SU-DHL-6 (cell line): ENCODE measurements around the gene DERL2.

ENCODE experiments used
- H2AFZ ChIP-seq: fragments of 200-600 bp; sonication (generic); 2 replicates; pipeline ENCODE4 v1.6.1; 2014; ENCODE audit warnings: low read depth, mild to moderate bottlenecking, moderate library complexity, mixed read lengths, antibody characterized with exemption, low read length; ENCODE audit not compliant: severe bottlenecking
- H3F3A ChIP-seq: fragments of 200-600 bp; shearing (Covaris generic); 2 replicates; pipeline ENCODE4 v1.6.0; 2016; ENCODE audit warnings: antibody characterized with exemption, mild to moderate bottlenecking; ENCODE audit not compliant: insufficient read depth
- H3K27ac ChIP-seq: fragments of 200-600 bp; sonication (generic); 2 replicates; pipeline ENCODE4 v1.5.1; 2016; ENCODE audit warnings: low read depth, mild to moderate bottlenecking, low read length, moderate library complexity, mixed read lengths
- H3K27me3 ChIP-seq: fragments of 200-600 bp; sonication (generic), shearing (Covaris generic); 2 replicates; pipeline ENCODE4 v1.6.0; 2014; ENCODE audit warnings: mild to moderate bottlenecking, low read length
- H3K36me3 ChIP-seq: fragments of 200-600 bp; sonication (generic); 2 replicates; pipeline ENCODE4 v1.6.1; 2014; ENCODE audit warnings: mild to moderate bottlenecking, low read length, mixed read lengths
- H3K4me2 ChIP-seq: fragments of 300-600, 200-600 bp; shearing (Covaris generic), sonication (generic); 2 replicates; pipeline ENCODE4 v1.6.0; 2014; ENCODE audit warnings: low read length, low read depth, mild to moderate bottlenecking; ENCODE audit not compliant: poor library complexity, severe bottlenecking
- H3K4me3 ChIP-seq: fragments of 200-600 bp; sonication (generic); 2 replicates; pipeline ENCODE4 v1.5.1; 2014; ENCODE audit warnings: antibody characterized with exemption, low read length, mild to moderate bottlenecking, mixed read lengths; ENCODE audit not compliant: insufficient read depth, poor library complexity, severe bottlenecking
- H3K79me2 ChIP-seq: fragments of 200-600 bp; sonication (generic); 2 replicates; pipeline ENCODE4 v1.6.1; 2014; ENCODE audit warnings: mild to moderate bottlenecking, low read length, moderate library complexity; ENCODE audit not compliant: insufficient read depth
- H3K9ac ChIP-seq: fragments of 200-600 bp; sonication (generic); 2 replicates; pipeline ENCODE4 v1.7.0; 2014; ENCODE audit warnings: mild to moderate bottlenecking, low read length
- H3K9me2 ChIP-seq: fragments of 200-600 bp; sonication (generic); replicated peaks from 2 replicates; pipeline ENCODE4 v1.6.1; 2014; ENCODE audit warnings: low read length; ENCODE audit not compliant: insufficient read depth
- H3K9me3 ChIP-seq: fragments of 200-600 bp; sonication (generic); 2 replicates; pipeline ENCODE4 v1.6.1; 2014; ENCODE audit warnings: low read length, mixed read lengths; ENCODE audit not compliant: insufficient read depth
- H4K20me1 ChIP-seq: fragments of 200-600 bp; sonication (generic); 2 replicates; pipeline ENCODE4 v1.6.1; 2014; ENCODE audit warnings: low read depth, mild to moderate bottlenecking, antibody characterized with exemption, low read length, moderate library complexity, mixed read lengths
- EZH2phosphoT487 ChIP-seq: fragments of 200-600 bp; sonication (generic), shearing (Covaris generic); conservative IDR thresholded peaks from 2 replicates; pipeline ENCODE4 v1.6.1; 2018; ENCODE audit warnings: mild to moderate bottlenecking, antibody characterized with exemption, low read length, moderate library complexity, mixed read lengths
- TF ChIP-seq, protein P1 (sequence below): fragments of 200-600 bp; sonication (generic); IDR thresholded peaks from one replicate; pipeline ENCODE4 v1.5.1; 2017; ENCODE audit warnings: antibody characterized with exemption, mild to moderate bottlenecking, low read length, moderate library complexity; ENCODE audit not compliant: insufficient read depth, poor library complexity, severe bottlenecking

The DERL2 gene

DNA sequence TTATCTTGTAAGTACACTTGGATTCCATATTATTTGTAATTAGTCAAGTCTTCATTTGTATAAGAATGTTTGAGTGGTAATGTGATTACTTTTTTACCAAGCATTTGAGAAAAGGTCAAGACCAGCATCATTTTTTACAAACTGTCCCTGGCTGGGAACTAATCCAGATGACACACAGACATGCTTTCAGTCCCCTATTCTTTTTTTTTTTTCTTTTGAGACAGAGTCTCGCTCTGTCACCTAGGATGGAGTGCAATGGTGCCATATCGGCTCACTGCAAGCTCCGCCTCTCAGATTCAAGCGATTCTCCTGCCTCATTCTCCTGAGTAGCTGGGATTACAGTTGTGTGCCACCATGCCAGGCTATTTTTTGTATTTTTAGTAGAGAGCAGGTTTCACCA, 4.5 kb downstream of the DERL2 start:
- no peak overlapping the region for H2AFZ ChIP-seq
- H3K9me2 ChIP-seq, result no peaks in the 10 kb centered on the region
- no peak overlapping the region for H3K4me2 ChIP-seq
- H3K79me2 ChIP-seq, result peaks cover 36% of the 10 kb centered on the region
- peaks cover 44% of the 10 kb centered on the region for H3K36me3 ChIP-seq
- H4K20me1 ChIP-seq, result no peaks in the 10 kb centered on the region
- H3F3A ChIP-seq, result 0 out of 2 replicates have a peak, but pooled peaks cover 6% of the 10 kb centered on the region
- H3K9me3 ChIP-seq, result no peaks in the 10 kb centered on the region
- H3K27ac ChIP-seq, result no peak overlapping the region
- H3K9ac ChIP-seq, result no peak overlapping the region
- no peaks in the 10 kb centered on the region for H3K27me3 ChIP-seq
- no peak overlapping the region for H3K4me3 ChIP-seq
- TF ChIP-seq EZH2phosphoT487, result no peak
- TF ChIP-seq, protein P1, sequence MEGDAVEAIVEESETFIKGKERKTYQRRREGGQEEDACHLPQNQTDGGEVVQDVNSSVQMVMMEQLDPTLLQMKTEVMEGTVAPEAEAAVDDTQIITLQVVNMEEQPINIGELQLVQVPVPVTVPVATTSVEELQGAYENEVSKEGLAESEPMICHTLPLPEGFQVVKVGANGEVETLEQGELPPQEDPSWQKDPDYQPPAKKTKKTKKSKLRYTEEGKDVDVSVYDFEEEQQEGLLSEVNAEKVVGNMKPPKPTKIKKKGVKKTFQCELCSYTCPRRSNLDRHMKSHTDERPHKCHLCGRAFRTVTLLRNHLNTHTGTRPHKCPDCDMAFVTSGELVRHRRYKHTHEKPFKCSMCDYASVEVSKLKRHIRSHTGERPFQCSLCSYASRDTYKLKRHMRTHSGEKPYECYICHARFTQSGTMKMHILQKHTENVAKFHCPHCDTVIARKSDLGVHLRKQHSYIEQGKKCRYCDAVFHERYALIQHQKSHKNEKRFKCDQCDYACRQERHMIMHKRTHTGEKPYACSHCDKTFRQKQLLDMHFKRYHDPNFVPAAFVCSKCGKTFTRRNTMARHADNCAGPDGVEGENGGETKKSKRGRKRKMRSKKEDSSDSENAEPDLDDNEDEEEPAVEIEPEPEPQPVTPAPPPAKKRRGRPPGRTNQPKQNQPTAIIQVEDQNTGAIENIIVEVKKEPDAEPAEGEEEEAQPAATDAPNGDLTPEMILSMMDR, result no peak

DNA sequence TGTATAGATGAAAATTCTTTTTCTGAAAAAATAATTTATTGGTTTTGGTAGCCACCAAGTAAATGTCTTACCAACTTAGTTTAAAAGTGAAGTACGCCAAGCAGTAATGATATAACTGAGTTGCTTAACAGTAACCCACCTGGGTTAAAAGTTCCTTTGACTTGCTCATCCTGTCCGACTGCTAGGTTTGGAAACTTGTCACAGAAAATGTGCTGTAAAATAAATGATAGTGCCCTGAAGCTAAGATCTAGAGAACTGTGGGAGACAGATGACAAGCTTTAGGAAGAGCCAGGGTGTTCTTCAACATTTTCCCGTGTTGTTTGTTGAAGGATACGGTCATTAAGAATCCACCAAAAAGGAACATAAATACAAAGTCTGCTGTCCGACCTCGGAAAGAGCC, 5.0 kb downstream of the DERL2 start:
- Histone ChIP-seq H3K36me3 (peaks cover 45% of the 10 kb centered on the region), H3K27me3 (no peaks in the 10 kb centered on the region), H3K9me2 (no peaks in the 10 kb centered on the region), H2AFZ (no peak overlapping the region), H3F3A (0 out of 2 replicates have a peak, but pooled peaks cover 5% of the 10 kb centered on the region), H3K4me3 (no peak overlapping the region), H3K9me3 (no peaks in the 10 kb centered on the region), H3K27ac (no peak overlapping the region), H3K4me2 (no peak overlapping the region), H3K79me2 (peaks cover 36% of the 10 kb centered on the region), H3K9ac (no peak overlapping the region), H4K20me1 (no peaks in the 10 kb centered on the region)
- TF ChIP-seq, protein P1, result no peak
- TF ChIP-seq EZH2phosphoT487, result no peak

DNA sequence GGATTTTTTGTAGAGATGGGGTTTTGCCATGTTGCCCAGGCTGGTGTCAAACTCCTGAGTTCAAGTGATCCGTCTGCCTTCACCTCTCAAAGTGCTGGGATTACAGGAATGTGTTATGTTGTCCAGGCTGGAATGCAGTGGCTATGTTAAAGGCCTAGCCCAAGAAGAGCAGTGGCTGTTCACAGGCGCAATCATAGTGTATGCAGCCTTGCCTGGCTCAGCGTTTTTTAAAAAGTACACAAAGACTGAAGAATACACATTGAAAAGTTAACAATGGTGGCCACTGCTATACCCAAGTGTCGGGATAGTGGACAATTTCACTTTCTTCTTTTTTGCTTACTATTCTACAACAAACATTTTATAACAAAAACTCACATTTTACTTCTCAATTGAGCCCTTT, 7.0 kb downstream of the DERL2 start:
- H3K27ac ChIP-seq, result no peak overlapping the region
- no peak overlapping the region for H3K4me3 ChIP-seq
- H3F3A ChIP-seq, result 0 out of 2 replicates have a peak, but pooled peaks cover 5% of the 10 kb centered on the region
- TF ChIP-seq, protein P1, result no peak
- TF ChIP-seq EZH2phosphoT487, result no peak
- H2AFZ ChIP-seq, result no peak overlapping the region
- no peaks in the 10 kb centered on the region for H3K27me3 ChIP-seq
- H3K79me2 ChIP-seq, result peaks cover 19% of the 10 kb centered on the region
- no peaks in the 10 kb centered on the region for H3K9me3 ChIP-seq
- H3K9ac ChIP-seq, result no peak overlapping the region
- peaks cover 54% of the 10 kb centered on the region for H3K36me3 ChIP-seq
- no peaks in the 10 kb centered on the region for H3K9me2 ChIP-seq
- no peak overlapping the region for H3K4me2 ChIP-seq
- H4K20me1 ChIP-seq, result no peaks in the 10 kb centered on the region
